Heart right ventricle (tissue), 16 donors: ENCODE measurements around the gene CHSY1. TPM values are rescaled to one million over a fixed set of nuclear protein-coding genes. Genes with fewer than 3 reads are reported as not detected.

Experiments
- ATAC-seq, 8 donors: fragments of 200-7000 bp; cut with Tn5 transposase; one replicate each; pipeline ENCODE4 v1.9.1; 2020; ENCODE audit warnings: mild to moderate bottlenecking in 8 of 8, moderate library complexity in 8 of 8, moderate number of reproducible peaks in 1 of 8
- DNase-seq, 2 donors: peaks; one replicate each; pipeline ENCODE4 v3.0.0-alpha.2; 2020
- H3K27ac ChIP-seq, 10 donors: fragments of 200-600 bp; sonication (generic) in 2 of 10; one replicate each; pipeline versions ENCODE4 v1.5.0 to v1.8.0; 2020 to 2022; ENCODE audit warnings: mild to moderate bottlenecking in 3 of 10
- H3K27me3 ChIP-seq, 7 donors: fragments of 200-600 bp; one replicate each; pipeline ENCODE4 v1.8.0; 2021 to 2022; ENCODE audit warnings: mild to moderate bottlenecking in 2 of 7
- H3K36me3 ChIP-seq, 9 donors: fragments of 200-600 bp; sonication (generic) in 1 of 9; one replicate each; pipeline versions ENCODE4 v1.5.0 to v1.8.0; 2020 to 2022; ENCODE audit warnings: mild to moderate bottlenecking in 2 of 9
- H3K4me1 ChIP-seq, 9 donors: fragments of 200-600 bp; sonication (generic) in 1 of 9; one replicate each; pipeline versions ENCODE4 v1.5.0 to v1.8.0; 2020 to 2022; ENCODE audit warnings: mild to moderate bottlenecking in 4 of 9
- H3K4me3 ChIP-seq, 10 donors: fragments of 200-600 bp; sonication (generic) in 2 of 10; one replicate each; pipeline versions ENCODE4 v1.5.0 to v1.8.0; 2020 to 2022; ENCODE audit warnings: mild to moderate bottlenecking in 7 of 10, moderate library complexity in 2 of 10
- H3K9me3 ChIP-seq, 11 donors: fragments of 200-600 bp in 10 of 11; sonication (generic) in 2 of 11; one replicate each; pipeline versions ENCODE4 v1.5.0 to v1.8.0; 2013 to 2022; ENCODE audit warnings: mild to moderate bottlenecking in 2 of 11, control low read depth in 1 of 11, moderate library complexity in 1 of 11
- WGBS, 2 donors: extraction: QIAGEN DNeasy Blood & Tissue Kit; methylation state at CpG; one replicate each; pipeline ENCODE4 v1.1.7; 2013; ENCODE audit warnings: inconsistent platforms in 1 of 2; 5-methylcytosine and 5-hydroxymethylcytosine counted together
- intact Hi-C, 10 donors: fragments of 100-400 bp; cut with DNase I; formaldehyde crosslinking; loops; one replicate each; pipeline versions ENCODE4 v1.11.1 to v1.14.2; 2022
- polyA plus RNA-seq, 2 donors: library from polyadenylated mRNA; stranded (reverse); fragments of 200-250 nt; gene quantifications; one replicate each; pipeline ENCODE4 v1.2.3, GENCODE V29; 2013
- total RNA-seq, 10 donors: library from RNA; stranded (reverse); fragmentation: NEBNext Ultra II Directional in 3 of 10; extraction: Animal tissue kit (Norgen Biotek cat#: 25700) in 3 of 10; gene quantifications; one replicate each; pipeline versions ENCODE4 v1.2.1 to v1.2.4, GENCODE V29; 2021 to 2023
- TF ChIP-seq, protein P1 (sequence below), 9 donors: fragments of 200-600 bp; sonication (generic) in 2 of 9; IDR thresholded peaks; one replicate each; pipeline versions ENCODE4 v1.5.0 to v1.8.0; 2021 to 2022; ENCODE audit warnings: antibody characterized with exemption in 9 of 9, mild to moderate bottlenecking in 5 of 9, moderate library complexity in 1 of 9
- donor health status: Arrhythmogenic right ventricular cardiomyopathy.
- donor health status: ischemic (EF 13 %, LVEDD 7.1; RV severe dilation, severe dysfunction).
- donor health status: healthy with polysubstance abuse.
- donor health status: DM: no; HTN: yes; CAD: no.
- donor health status: DM: no; HTN: no; CAD: no.
- donor health status: ischemic (EF 25% LVEDD 6.9; RV normal size, moderate dysfunction).
- donor health status: ischemic (EF 25% LVEDD 5.7; RV mildly dilated, moderate dysfunction).
- donor health status: healthy.
- donor health status: DM: yes; HTN: yes; CAD: no.
- donor health status: Ischemic cardiomyopathy.
- donor health status: ischemic (EF 35%, LVEDD 5.7; RV mildly dilated, moderate dysfunction).
- donor health status: nonischemic (EF 11% LVEDD 7.7; RV severe dilation, severe dysfunction).
- donor health status: DM: yes; HTN: yes; CAD: no.
- donor health status: PGD.
- donor health status: ischemic (EF 29% LVEDD 5.4; RV normal size, mild dysfunction).
- donor health status: nonischemic (EF 23%, LVEDD 6.1; RV moderate dilation, normal function).

CHSY1 gene
- total and polyA plus RNA-seq, 12 donors: 6.9 to 35.1 (median 14.6) TPM

DNA sequence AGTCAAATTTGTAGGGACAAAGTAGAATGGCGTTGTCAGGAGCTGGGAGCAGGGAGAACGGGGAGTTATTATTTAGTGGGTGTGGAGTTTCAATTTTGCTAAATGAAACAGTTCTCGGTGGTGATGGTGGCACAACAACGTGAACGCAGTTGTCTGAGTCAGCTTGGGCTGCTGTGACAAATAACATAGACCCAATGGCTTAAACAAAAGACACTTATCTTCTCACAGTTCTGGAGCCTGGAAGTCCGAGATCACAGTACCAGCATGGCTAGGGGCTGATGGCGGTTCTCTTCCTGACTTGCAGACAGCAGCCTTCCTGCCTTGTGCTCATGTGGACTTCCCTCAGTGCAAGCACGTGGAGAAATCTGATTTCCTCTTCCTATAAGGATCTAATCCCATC is 90.2 kb downstream of the CHSY1 start:
- H3K27ac ChIP-seq: no peak overlapping the region
- H3K9me3 ChIP-seq: peaks cover 0 to 29% (median 24%) of the 10 kb centered on the region in 11 donors
- ATAC-seq (no peak), DNase-seq (no peak)
- TF ChIP-seq, protein P1, sequence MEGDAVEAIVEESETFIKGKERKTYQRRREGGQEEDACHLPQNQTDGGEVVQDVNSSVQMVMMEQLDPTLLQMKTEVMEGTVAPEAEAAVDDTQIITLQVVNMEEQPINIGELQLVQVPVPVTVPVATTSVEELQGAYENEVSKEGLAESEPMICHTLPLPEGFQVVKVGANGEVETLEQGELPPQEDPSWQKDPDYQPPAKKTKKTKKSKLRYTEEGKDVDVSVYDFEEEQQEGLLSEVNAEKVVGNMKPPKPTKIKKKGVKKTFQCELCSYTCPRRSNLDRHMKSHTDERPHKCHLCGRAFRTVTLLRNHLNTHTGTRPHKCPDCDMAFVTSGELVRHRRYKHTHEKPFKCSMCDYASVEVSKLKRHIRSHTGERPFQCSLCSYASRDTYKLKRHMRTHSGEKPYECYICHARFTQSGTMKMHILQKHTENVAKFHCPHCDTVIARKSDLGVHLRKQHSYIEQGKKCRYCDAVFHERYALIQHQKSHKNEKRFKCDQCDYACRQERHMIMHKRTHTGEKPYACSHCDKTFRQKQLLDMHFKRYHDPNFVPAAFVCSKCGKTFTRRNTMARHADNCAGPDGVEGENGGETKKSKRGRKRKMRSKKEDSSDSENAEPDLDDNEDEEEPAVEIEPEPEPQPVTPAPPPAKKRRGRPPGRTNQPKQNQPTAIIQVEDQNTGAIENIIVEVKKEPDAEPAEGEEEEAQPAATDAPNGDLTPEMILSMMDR (IDR thresholded peaks at IDR 0.05): no peak
- H3K27me3 ChIP-seq: no peaks in the 10 kb centered on the region
- no peak overlapping the region for H3K4me3 ChIP-seq
- WGBS, 2 donors: 74 to 86% methylated on average over 8 of the region's 8 CpGs
- H3K4me1 ChIP-seq: peaks cover 0 to 29% (median 21%) of the 10 kb centered on the region in 9 donors
- H3K36me3 ChIP-seq: no peaks in the 10 kb centered on the region
- intact Hi-C loops: loop anchor here in 2 of 10 donors (2.0 to 5.0 kb wide), 2 partner anchors 33 to 34 kb away; no protein-coding TSS in a partner anchor

DNA sequence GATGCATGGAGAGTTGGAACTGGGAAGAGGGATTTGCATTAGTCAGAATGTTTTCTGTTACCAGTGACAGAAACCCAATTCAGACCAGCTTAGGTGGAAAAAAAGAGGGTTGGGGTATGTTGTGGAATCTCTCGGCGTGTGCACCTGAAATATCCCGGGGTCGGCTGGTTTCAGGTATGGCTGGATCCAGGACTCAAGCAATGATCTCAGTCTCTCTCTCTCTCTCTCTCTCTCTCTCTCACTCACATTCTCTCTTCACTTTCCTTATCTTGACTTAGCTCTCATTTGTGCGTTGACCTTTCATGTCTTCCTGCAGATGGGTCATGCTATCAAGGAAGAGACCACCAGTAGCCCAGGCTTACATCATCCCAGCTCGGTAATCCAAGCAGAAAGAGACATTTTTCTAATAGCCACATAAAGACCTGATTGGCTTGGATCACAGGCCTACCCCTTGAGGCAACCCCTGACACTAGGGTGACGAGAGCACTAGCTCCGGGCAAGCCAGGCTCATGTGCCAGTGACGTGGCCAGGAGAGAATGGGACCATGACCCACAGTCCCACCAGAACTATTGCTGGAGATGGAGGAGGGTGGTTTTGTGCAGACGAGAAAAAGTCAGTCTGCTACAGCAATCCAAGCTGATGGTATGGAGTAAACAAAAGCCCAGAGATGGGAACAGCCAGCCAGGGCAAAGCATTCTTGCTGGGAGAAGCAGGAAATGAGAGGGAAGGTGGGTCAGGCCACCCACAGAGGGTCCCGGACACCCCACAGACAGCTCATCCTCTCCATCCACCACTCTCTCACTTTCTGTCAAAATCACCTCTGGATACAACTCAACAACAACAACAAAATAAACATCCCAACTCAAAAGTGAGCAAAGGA is 91.7 kb downstream of the CHSY1 start:
- TF ChIP-seq, protein P1 (IDR thresholded peaks at IDR 0.05): no peak
- DNase-seq: no peak
- ATAC-seq: no peak
- H3K4me3 ChIP-seq: no peak overlapping the region
- no peaks in the 10 kb centered on the region for H3K36me3 ChIP-seq
- H3K9me3 ChIP-seq: peaks cover 0 to 15% (median 12%) of the 10 kb centered on the region in 11 donors
- no peaks in the 10 kb centered on the region for H3K27me3 ChIP-seq
- intact Hi-C loops: loop anchor here in 2 of 10 donors (2.0 to 5.0 kb wide), 2 partner anchors 31 to 33 kb away; no protein-coding TSS in a partner anchor
- peaks cover 0 to 27% (median 21%) of the 10 kb centered on the region in 9 donors for H3K4me1 ChIP-seq
- H3K27ac ChIP-seq: peak overlapping the region in 2 of 10 donors; percentile 28 to 36
- WGBS, 2 donors: 80 to 85% methylated on average over 11 of the region's 11 CpGs

DNA sequence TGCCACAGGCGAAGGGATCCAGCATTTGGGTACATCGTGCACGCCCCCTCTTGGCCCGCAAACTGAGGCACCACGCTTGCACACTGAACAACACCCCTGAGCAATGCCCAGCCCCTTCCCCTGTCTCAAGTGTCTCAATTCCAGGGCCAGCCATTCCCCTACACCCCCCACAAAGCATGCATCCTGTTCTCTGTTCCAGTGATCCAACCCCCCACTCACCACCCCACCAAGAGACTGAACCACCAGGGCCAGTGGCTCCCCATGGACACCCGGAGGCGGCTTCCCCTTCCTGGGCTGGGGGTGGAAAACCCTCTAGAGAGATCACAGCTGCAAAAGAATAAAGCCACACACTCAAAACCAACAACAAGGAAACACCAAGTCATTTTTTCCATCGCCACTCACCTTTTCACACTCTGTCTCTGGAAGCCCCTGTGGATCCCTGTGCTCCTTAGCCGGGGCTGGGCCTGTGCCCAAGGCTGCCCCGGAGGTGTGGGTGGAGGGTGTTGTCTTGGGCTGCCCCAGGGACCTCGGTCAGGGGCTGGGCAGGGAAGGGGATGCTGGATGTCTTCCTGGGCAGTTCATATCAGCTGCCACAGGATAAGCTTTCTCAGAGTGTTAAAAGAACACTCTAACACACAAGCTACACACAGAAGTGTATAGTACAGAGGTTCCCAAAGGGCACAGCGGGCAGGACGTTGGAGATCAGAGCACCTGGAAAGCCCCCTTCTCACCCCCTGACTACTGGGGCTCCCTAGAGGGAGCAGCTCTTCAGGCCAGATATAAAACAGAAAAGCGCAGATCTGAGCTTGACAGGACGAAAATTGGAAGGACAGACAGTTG is 92.5 kb downstream of the CHSY1 start:
- Histone ChIP-seq H3K27me3 (no peaks in the 10 kb centered on the region), H3K4me3 (no peak overlapping the region), H3K27ac (peak overlapping the region in 2 of 10 donors; percentile 28 to 36), H3K36me3 (no peaks in the 10 kb centered on the region), H3K4me1 (peaks cover 0 to 27% (median 21%) of the 10 kb centered on the region in 9 donors), H3K9me3 (peaks cover 0 to 6% (median 5%) of the 10 kb centered on the region in 11 donors)
- TF ChIP-seq, protein P1 (IDR thresholded peaks at IDR 0.05): no peak
- WGBS, 2 donors: 52 to 64% methylated on average over 15 of the region's 15 CpGs
- intact Hi-C loops: no loop called here
- ATAC-seq (peak in 1 of 8 donors; percentile 10), DNase-seq (no peak)
